Tibial nerve (tissue), 3 donors: ENCODE measurements around the gene CASP3.

Experiments
- CTCF ChIP-seq, 5 experiments: fragments of 200-600 bp in 3 of 5; fragments of 450-650 bp in 2 of 5; sonication (generic) in 3 of 5; IDR thresholded peaks; one replicate each; pipeline ENCODE4 v1.5.1; 2016 to 2019; ENCODE audit warnings: antibody characterized with exemption in 5 of 5, mild to moderate bottlenecking in 3 of 5, moderate library complexity in 2 of 5
- POLR2A ChIP-seq, 2 donors: fragments of 450-650 bp; IDR thresholded peaks; one replicate each; pipeline ENCODE4 v1.6.1; 2017; ENCODE audit warnings: antibody characterized with exemption in 2 of 2, mild to moderate bottlenecking in 2 of 2, moderate library complexity in 2 of 2

GRCh38 chr4:184672741-184673140 is 23.5 kb upstream of the CASP3 start:
- no peak for TF ChIP-seq POLR2A (IDR thresholded peaks at IDR 0.05)
- no peak for TF ChIP-seq CTCF (IDR thresholded peaks at IDR 0.05)
